Measurements from ENCODE around the gene TRIM9.

TRIM9 gene

GRCh38 chr14:51093371-51094281 is 1.3 kb downstream of the TRIM9 start:
- peak; percentile 58 for DNase-seq

GRCh38 chr14:51092965-51093364 is 1.9 kb downstream of the TRIM9 start:
- DNase-seq = no peak

- no peak for DNase-seq
Measured at GRCh38 chr14:51089278-51089677, 5.6 kb downstream of the TRIM9 start.

- DNase-seq = no peak
Measured at GRCh38 chr14:51087031-51087441, 7.9 kb downstream of the TRIM9 start.

GRCh38 chr14:51086044-51086443 is 8.9 kb downstream of the TRIM9 start:
- no peak for DNase-seq

- no peak for DNase-seq
Measured at GRCh38 chr14:51084962-51085361, 9.9 kb downstream of the TRIM9 start.

- no peak for DNase-seq
Measured at GRCh38 chr14:51084507-51084906, 10.4 kb downstream of the TRIM9 start.

GRCh38 chr14:51082349-51082748 is 12.6 kb downstream of the TRIM9 start:
- no peak for DNase-seq

- no peak for DNase-seq
Measured at GRCh38 chr14:51081712-51082111, 13.2 kb downstream of the TRIM9 start.

GRCh38 chr14:51081209-51081608 is 13.7 kb downstream of the TRIM9 start:
- DNase-seq = no peak

- DNase-seq = no peak
Measured at GRCh38 chr14:51080645-51081044, 14.3 kb downstream of the TRIM9 start.

GRCh38 chr14:51079489-51079888 is 15.4 kb downstream of the TRIM9 start:
- no peak for DNase-seq

- DNase-seq = no peak
Measured at GRCh38 chr14:51079085-51079484, 15.8 kb downstream of the TRIM9 start.

GRCh38 chr14:51074701-51075385 is 20.1 kb downstream of the TRIM9 start:
- DNase-seq = no peak

GRCh38 chr14:51073731-51074130 is 21.2 kb downstream of the TRIM9 start:
- no peak for DNase-seq

- no peak for DNase-seq
Measured at GRCh38 chr14:51072976-51073375, 21.9 kb downstream of the TRIM9 start.

GRCh38 chr14:51071857-51072256 is 23.0 kb downstream of the TRIM9 start:
- no peak for DNase-seq

- DNase-seq = no peak
Measured at GRCh38 chr14:51070726-51071125, 24.2 kb downstream of the TRIM9 start.

- DNase-seq = no peak
Measured at GRCh38 chr14:51069055-51069454, 25.9 kb downstream of the TRIM9 start.

GRCh38 chr14:51068268-51068667 is 26.6 kb downstream of the TRIM9 start:
- no peak for DNase-seq

GRCh38 chr14:51067295-51067694 is 27.6 kb downstream of the TRIM9 start:
- no peak for DNase-seq

GRCh38 chr14:51066576-51066975 is 28.3 kb downstream of the TRIM9 start:
- no peak for DNase-seq

- no peak for DNase-seq
Measured at GRCh38 chr14:51059032-51059431, 35.9 kb downstream of the TRIM9 start.

- DNase-seq = no peak
Measured at GRCh38 chr14:51058382-51058781, 36.5 kb downstream of the TRIM9 start.

Data from activated CD4-positive, alpha-beta T cell treated with anti-CD3 and anti-CD28 coated beads, Interleukin-2, amount 50 U/mL, for 16 hours (primary cell).